ENCODE measurements around the gene STK16. TPM values are rescaled to one million over a fixed set of nuclear protein-coding genes. Genes with fewer than 3 reads are reported as not detected.

Gene STK16
- total and polyA plus RNA-seq, 2 of the 13 experiments (the other 11 are each of a cell fraction or from before 2014, with no cell fraction given), result 28.0 to 50.9 TPM

GRCh38 chr2:219249203-219249980 lies 4.1 kb downstream of the STK16 start (continued):
- TF ChIP-seq UBTF (CRISPR knock-in tag; IDR thresholded peaks at IDR 0.05) (peak; percentile 65), ZNF75D (CRISPR knock-in tag; IDR thresholded peaks at IDR 0.05; ENCODE audit: borderline replicate concordance) (no peak), ZNF644 (CRISPR knock-in tag; IDR thresholded peaks at IDR 0.05; ENCODE audit: low read depth) (0 out of 2 replicates have a peak, but pooled peaks have one; percentile 35), ZNF780A (CRISPR knock-in tag; IDR thresholded peaks at IDR 0.05) (no peak; the same call in 1 of the 2 replicates), RXRA (CRISPR knock-in tag; IDR thresholded peaks at IDR 0.05) (no peak; the same call in 1 of the 2 replicates), ZNF672 (CRISPR knock-in tag; IDR thresholded peaks at IDR 0.05) (no peak), CEBPG (CRISPR knock-in tag; IDR thresholded peaks at IDR 0.05) (no peak), MEIS1 (CRISPR knock-in tag; IDR thresholded peaks at IDR 0.05; ENCODE audit: borderline replicate concordance) (0 out of 2 replicates have a peak, but pooled peaks have one; percentile 57), EHMT2 (IDR thresholded peaks at IDR 0.05; ENCODE audit: borderline replicate concordance, low read depth, low read length) (no peak), NFYC (CRISPR knock-in tag; IDR thresholded peaks at IDR 0.05) (no peak), ZNF567 (CRISPR knock-in tag; IDR thresholded peaks at IDR 0.05; ENCODE audit: borderline replicate concordance) (0 out of 2 replicates have a peak, but pooled peaks have one; percentile 9), POLR2A (IDR thresholded peaks at IDR 0.05; ENCODE audit: insufficient read depth in 1 of 2, low read depth in 2 of 2, low read length in 2 of 2) (0 out of 4 replicates have a peak, but pooled peaks of 1 of the 2 experiments have one; percentile 31), IRX3 (CRISPR knock-in tag; IDR thresholded peaks at IDR 0.05; ENCODE audit: borderline replicate concordance, low read depth) (0 out of 2 replicates have a peak, but pooled peaks have one; percentile 42), RAD21 (CRISPR knock-in tag; IDR thresholded peaks at IDR 0.05) (peak; percentile 24; the same call in 1 of the 2 replicates), SRSF1 (optimal IDR thresholded peaks at IDR 0.05; ENCODE audit: low read depth, low read length) (peak; percentile 45), IRF1 (CRISPR knock-in tag; IDR thresholded peaks at IDR 0.05; ENCODE audit: low read depth) (no peak), SKIL (CRISPR knock-in tag; IDR thresholded peaks at IDR 0.05; ENCODE audit: borderline replicate concordance) (no peak), ARNT (IDR thresholded peaks at IDR 0.05) (no peak), SOX13 (IDR thresholded peaks at IDR 0.05) (no peak), SOX13 (CRISPR knock-in tag; conservative IDR thresholded peaks at IDR 0.05 in 1 of 2, IDR thresholded peaks at IDR 0.05 in 1 of 2) (no peak; a peak in 2 of 4 replicates), HOMEZ (CRISPR knock-in tag; IDR thresholded peaks at IDR 0.05; ENCODE audit: low read depth) (peak; percentile 96), ZNF329 (CRISPR knock-in tag; IDR thresholded peaks at IDR 0.05; ENCODE audit: low read depth) (no peak), MYC (CRISPR knock-in tag; IDR thresholded peaks at IDR 0.05; ENCODE audit: borderline replicate concordance) (peak; percentile 65; the same call in 1 of the 2 replicates), NCOA5 (CRISPR knock-in tag; IDR thresholded peaks at IDR 0.05) (no peak)
